DMS 273 (cell line): Measurements from ENCODE around the gene NAPSA.
"Not testable (repeated sequence)": the region's sequence is repeated elsewhere in the genome, so short reads cannot be mapped to it uniquely, and the experiment has no call there.

Experiments
- DNase-seq: peaks from one replicate; lab custom pipeline; 2025; ENCODE audit not compliant: unreplicated experiment; lab: John Stamatoyannopoulos, UW

NAPSA gene

DNA sequence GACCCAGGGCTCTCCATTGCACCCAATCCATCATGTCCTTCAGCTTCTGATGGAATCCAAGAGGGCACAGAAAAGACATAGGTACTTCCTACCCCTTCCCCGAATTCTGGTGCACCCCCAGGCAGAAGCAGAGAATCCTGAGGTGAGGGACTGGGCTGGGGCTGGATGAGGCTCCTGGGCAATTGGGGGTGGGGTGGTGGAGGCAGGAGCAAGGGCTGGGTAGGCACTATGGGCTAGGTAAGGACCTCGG, 33.5 kb downstream of the NAPSA start:
- DNase-seq, result no peak

DNA sequence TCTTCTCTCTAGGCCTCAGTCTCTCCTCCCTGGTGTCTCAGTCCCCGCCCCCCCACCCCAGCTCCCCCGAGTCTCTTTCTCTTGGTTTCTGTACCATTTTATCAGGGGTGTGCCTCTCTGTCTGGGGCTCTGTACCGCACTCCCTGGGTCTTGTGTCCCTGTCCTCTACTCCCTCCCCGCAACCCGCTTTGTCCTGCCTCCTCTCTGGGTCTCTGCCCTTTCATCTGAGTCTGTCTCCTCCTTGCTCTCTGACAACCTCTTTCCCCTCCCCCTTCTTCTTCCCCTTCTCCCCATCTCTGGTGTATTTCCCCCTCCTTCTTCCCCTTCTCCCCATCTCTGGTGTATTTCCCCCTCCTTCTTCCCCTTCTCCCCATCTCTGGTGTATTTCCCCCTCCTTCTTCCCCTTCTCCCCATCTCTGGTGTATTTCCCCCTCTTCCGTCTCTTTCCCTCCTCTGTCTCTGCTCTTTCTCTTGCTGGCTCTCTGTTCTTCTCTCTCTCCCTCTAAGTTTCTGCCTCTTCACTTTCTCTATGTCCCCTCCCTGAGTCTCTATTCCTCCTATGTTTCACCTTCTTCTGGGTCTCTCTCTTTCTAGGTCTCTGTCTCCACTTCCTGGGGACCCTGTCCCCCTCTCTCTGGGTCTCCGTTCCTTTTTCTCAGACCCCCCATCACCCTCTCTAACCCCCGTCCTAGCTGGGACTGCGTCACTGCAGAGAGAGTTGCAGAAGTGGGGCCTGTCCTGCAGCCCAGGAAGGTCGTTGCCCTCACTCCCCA, 34.0 kb downstream of the NAPSA start:
- no peak for DNase-seq

DNA sequence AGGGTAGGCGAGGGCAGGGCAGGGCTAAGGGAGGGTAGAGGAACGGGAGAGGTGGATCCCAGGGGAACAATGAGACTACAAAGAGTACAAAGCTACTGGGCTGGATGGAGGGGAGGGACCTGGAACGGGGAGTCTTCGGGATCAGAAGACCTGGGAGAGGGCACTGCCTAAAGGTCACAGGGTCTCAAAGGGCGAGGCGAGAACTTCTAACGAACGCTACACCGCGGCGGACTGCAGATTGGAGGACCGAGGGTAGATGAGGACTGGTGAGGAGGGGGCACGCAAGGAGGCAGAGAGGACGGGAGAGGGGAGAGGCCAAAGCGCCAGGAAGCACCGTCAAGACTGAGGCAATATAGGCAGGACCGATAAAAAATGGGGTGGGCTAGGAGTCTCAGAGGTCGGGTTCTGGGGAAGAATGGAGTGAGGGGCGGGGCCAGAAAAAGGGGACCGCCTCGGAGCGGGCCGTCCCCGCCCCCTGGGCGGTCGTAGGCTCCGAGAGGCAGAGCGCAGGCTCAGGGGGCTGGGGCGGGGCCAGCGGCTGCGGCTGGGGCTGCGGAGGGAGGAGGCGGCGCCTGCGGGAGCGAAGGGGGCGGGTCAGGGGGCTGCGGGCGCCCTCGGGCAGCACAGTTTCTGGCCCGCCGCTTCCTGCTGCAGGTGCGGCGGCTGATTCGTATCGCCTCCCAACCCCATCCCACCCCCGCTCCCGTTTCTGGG, 34.9 kb downstream of the NAPSA start:
- peak; percentile 85 for DNase-seq

DNA sequence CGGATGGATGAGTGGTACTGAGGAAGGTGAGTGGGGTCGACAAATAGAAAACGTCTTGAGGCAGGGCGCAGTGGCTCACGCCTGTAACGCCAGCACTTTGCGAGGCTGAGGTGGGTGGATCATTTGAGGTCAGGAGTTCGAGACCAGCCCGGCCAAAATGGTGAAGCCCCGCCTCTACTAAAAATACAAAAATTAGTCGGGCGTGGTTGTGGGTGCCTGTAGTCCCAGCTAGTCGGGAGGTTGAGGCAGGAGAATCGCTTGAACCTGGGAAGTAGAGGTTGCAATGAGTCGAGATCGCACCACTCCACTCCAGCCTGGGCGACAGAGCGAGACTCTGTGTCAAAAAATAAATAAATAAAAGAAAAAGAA, 35.5 kb downstream of the NAPSA start:
- DNase-seq, result not testable (repeated sequence)

DNA sequence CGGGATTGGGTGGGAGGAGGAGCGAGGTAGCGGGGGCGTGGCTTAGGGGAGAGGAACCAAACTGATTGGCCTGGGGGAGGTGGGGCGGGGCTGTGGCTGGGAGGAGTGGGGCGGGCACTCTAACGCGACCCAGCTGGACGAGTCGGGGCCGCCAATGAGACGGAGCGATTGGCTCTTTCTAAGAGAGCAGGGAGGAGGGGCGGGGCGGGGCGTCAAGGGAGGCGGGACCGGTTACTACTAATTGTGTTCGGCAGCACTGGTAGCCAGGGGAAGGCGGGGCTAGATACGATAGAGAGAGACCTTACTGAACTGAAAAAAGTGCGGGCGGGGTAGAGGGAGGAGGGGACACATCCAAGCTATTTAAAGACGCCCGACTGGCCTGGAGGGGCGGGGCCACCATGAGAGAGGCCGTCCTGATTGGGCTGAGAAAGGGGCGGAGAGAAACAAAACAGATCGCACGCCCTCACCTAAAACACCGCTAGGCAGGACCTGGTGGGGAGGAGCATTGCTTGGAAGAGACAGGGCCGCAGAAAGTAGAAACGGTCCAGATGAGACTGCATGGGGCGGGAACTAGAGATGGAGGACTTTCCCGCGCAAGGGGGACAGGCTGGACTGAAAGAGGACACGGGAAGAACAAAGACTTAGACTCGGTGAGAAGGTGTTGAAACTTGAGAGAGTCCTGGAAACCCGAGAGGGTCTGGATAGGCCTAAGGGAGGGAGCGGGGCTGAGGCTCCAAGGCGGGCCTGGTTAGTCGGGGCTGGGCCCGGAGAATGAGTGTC, 36.1 kb downstream of the NAPSA start, which contains the start of gene KCNC3:
Gene KCNC3, minus strand, starts transcription at position 232 of the 780 bp plus-strand sequence. CDS start 295 bp downstream, outside the sequence.
- DNase-seq, result peak; percentile 95

DNA sequence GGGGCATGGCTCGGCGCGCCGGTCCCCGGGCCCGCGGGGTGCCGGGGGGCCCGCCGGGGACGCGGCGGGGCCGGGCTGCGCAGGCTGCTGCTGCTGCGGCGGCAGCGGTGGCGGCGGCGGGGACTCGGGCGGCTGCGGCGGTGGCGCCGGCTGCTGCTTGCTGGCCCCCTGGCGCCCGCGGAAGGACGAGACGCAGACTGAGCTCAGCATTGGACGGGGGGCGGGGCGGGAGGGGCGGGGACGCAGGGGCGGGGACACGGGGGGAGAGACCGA, 36.6 kb downstream of the NAPSA start:
- DNase-seq, result no peak

DNA sequence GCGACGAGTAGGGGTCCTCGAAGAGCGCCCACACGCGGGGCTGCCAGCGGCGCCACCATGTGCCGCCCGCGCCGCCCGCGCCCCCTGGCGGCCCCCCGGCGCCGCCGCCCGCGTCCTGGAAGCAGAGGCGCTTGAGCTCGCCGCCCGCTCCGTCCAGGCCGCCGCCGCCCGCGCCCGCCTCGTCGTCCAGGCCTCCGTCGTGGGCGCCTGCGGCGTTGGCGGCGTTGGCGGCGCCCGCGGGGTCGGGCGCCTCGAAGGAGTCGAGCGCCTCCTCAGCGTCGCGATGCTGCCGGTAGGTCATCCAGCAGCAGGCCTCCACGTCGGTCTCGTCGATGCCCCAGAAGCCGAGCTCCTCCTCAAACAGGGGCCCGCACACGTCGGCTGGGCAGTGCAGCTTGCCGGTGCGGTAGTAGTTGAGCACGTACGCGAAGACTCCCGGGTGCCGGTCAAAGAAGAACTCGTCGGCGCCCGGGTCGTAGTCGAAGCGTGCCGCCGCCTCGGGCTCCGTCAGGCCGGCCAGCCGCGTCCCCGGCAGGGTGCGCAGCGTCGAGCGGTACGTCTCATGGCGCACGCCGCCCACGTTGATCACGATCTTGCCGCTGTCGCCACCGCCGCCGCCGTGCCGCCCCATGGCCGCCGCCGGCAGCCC, 37.1 kb downstream of the NAPSA start:
- peak; percentile 67 for DNase-seq

DNA sequence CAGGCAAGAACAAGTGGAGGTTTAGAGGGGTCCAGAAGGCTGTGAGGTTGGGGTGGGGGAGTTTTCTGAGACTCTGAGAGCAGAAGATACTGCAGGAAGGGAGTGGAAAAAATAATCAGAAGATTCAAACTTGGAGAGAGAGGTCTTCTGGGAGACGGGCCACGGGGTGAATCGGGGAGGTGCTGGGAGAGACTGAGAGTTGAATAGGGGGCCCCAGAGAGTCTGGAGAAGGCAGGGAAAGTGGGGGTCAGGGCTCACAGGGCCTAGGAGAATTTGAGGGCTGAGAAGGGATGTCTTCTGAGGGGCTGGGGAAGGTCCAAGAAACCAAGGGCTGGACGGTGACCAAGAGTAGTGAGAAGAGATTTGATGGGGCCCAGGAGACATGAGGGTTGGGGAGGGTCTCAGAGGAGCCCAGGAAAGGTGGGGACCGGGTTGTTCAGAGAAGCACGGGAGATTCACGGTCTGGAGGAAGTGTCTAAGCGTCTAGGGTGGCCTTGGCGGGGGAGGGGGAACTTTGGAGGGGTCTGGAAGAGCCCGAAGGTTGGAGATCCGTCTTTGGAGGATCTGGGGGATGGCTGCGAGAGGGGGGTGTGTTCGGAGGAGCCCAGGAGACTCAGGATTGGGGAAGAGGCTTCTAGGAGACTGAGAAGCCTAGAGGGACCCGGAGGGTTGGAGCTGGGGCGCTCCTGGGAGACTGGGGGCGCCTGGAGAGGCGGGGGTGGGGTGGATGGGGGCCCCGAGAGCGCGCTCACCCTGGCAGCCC, 37.8 kb downstream of the NAPSA start:
- no peak for DNase-seq

DNA sequence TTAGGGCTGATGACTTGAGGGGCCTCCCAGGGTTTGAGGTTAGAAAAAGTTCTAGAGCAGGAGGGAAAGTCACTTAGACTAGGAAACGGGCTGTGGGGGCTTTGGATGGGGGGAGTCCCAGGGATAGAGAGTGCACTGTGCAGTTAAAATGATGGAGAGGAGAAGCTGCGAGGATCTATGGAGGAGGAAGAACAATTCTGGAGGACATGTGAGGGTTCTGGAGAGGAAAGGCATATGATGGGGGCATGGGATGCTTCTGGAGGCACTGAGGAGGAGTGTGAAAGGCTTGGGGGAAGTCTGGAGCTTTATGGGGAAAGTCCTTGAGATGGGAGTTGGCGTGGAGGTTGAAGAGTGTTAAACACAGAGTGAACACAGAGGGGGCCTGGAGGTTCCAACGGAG, 38.4 kb downstream of the NAPSA start:
- no peak for DNase-seq

DNA sequence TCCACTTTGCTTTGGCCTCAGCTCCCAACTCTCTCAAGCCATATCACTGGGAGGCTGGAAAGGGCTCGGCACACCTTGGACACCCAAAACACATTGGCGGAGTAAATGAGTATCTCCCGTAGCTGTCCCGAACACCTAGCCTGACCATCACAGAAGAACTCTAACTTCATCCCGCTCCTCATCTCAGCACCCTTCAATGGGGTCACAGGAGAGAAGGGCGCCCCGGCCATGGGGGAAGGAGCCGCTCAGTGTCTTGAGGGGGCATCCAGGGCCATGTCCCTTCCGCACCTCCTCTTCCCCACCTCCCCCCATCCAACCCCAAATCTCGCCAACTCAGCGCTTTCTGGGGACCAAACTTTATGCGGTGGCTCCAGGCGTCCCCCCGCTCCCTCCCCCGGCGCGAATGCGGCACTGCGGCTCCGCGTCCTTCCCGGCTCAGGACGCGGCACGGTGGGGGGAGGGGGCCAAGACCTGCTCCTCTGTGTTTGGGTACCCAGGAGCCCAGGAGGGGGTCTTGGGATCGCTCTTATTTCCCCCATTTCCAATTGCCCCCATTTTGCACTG, 39.3 kb downstream of the NAPSA start:
- DNase-seq, result no peak

DNA sequence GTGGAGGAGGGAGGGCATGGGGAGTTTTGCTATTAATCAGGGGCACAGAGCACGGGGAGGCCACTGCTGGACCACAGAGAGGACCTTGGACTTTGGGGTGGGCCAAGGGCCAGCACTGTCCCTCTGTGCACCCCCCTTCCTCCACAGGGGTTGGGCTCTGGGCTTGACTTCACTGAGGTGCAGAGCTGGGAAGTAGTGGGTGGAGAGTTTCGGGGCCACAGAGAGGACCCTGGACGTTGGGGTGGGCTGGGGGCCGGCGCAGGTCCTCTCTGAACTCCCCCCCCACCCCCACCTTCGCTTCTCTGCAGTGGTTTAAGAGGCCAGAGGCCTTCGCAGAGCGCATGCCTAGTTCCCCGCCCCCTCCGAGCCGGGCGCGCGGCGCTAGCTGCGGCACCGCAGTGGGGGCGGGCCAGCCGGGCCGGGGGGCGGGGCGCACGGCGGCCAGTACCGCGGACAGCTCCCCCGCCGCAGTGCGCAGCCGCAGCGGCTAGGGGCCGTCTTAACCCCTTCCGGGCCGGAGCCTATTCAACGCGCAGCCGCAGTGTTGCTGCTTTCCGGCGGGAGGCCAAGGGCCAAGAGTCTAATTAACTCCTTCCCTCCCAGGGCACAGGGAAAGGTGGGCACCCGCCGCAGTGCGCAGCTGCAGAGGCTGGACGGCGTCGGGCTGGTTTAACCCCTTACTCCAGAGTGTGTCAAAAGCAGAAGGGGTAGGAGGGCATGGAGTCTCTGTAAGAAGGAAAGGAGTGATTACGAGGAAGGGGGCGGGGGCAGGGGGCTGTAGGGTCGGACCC, 39.9 kb downstream of the NAPSA start:
- peak; percentile 89 for DNase-seq

DNA sequence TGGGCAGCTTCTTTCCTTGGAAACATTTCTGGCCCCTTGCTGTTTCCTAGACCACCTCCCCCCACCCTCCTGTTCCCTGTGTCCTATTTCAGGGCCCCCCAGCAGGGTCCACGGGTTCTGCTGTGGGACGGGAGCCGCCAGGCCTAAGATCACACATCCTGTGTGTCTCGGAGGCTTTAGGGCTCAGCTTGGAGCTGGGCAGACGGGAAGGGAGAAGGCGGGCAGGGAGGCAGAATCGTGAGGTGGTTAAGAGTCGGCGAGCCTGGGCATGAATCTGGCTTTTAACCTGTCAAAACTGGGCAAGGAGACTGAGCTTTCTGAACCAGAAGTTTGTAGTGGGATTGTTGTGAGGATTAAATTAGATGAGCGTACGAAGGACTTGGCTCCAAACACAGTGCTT, 41.1 kb downstream of the NAPSA start:
- peak; percentile 54 for DNase-seq

DNA sequence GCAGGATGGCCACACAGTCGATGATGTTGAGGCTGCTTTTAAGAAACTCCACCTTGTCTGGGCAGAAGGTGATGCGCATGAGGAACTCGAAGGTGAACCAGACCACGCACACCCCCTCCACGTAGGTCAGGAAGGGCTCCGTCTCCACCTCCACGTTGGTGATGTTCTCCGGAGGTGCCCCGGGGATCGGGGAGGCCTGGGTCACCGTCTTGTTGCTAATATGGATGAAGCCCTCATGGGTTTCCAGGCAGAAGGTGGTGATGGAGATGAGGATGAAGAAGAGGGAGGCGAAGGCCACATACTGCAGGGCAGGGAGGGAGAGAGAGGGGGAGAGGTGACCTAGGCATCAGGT, 41.7 kb downstream of the NAPSA start:
- no peak for DNase-seq

DNA sequence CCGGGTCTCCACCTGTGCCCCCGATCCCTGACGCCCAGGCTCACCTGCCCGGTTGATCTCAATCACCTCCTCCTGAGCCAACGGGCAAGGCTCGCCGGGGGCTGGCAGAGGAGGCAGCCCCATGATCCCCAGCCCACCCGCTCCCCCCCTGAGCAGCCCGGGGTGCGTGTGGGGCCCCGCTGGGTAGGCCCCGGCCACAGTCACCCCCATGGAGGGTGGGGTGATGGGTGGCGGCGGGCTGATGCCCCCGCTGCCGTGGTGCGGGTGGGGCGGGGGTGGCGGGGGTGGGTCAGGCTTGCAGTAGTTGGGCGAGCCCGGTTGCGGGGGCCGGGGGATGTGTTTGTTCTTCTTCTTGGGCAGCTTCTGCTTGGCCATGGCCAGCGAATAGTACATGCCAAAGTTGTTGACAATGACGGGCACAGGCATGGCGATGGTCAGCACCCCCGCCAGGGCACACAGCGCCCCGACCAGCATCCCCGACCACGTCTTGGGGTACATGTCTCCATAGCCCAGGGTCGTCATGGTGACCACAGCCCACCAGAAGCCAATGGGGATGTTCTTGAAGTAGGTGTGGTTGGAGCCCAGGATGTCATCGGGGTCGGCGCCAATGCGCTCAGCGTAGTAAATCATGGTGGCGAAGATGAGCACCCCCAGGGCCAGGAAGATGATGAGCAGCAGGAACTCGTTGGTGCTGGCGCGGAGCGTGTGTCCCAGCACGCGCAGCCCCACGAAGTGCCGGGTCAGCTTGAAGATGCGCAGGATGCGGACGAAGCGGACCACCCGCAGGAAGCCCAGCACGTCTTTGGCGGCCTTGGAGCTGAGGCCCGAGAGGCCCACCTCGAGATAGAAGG, 42.3 kb downstream of the NAPSA start:
- DNase-seq, result no peak

DNA sequence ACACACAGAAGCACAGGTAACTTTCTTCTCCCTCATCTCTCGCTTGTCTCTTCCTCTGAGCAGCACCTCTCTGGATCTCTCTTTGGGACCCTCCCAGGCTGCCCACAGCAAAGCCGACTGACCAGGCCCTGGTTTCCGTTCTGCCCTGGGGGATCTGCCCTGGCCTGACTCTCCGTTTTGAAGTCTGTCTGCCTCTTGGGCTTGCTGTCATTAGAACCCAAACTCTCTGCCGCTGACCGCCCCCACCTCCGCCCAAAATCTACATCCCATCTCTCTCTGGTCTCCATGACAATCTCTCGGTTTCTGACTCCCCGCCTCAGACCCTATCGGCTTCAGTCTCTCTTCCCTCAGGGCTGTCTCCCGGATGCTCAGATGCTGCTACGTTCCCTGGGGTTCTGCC, 43.2 kb downstream of the NAPSA start:
- DNase-seq, result no peak

DNA sequence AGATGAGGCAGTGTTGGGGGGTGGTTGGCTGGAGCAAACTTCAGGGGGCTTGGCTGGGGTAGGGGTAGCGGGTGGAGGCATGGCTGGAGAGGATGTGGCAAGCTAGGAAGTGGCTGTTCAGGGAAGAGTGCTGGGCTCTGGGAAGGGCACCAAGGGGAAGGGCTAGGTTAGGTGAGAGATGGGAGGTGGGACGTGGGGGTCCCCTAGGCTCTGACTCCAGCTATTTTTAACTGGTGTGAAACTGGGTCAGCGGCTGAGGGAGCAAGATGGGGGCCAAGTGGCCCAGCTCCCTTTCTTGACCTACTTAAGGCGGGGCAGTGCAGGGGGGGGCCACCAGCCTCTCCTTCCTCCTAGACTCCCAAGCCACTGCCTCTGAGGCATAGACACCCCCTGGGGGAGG, 43.6 kb downstream of the NAPSA start:
- no peak for DNase-seq

DNA sequence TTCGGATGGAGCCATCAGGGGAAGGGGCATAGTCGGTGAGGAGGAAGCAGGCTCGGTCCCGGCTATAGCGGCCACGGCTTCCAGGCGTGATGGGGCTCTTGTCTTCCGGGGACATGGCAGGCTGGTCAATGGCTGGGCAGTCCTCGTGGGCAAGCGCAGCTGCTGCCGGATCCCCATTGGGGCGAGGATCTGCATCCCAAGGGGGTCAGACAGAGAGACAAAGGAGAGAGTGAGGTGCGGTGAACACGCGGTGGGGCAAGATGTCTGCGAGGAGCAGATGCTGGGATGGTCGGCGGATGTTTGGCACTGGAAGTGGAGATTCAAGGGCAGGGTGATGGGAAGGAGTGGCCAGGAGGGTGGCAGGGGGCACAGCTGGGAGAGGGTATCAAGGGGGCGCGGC, 44.8 kb downstream of the NAPSA start:
- no peak for DNase-seq

DNA sequence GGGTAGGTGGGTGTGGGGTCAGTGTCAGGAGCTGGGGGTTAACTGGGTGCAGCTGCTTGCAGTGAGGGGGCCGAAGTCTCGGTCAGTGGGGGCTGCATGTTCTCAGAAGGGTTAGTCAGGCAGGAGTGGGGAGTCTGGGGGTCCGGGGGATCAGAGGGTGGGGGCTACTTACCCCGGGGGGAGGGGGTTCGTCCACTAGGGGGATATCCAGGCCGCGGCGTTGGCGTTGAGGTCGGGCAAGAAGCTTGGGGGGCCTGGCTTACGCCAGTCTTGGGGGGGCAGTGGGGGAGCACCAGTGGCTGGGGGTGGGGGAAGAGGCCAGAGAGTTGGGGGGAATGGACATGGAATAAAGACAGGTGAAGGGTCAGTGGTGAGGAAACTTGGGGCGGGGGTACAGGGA, 45.4 kb downstream of the NAPSA start:
- no peak for DNase-seq

DNA sequence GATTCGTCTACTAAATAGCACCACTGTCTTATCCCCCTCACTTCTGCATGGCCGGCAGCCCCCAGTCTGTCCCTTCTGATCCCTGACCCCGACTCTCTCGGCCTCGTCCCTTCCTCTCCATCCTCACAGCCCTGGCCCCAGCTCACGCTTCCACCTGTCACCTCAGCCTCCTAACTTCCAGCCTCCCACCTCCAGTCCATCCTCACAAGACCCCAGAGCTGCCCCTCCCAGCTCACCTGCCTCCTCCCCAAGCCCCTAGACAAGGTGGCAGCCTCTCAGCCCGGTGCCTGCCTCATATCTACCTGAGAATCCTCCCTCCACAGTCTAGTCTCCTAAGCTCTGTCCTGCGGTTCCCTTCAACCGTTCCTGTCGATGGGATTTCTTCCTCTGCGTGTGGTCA, 46.3 kb downstream of the NAPSA start:
- DNase-seq, result no peak
